Choroid plexus epithelial cell (primary cell): ENCODE data around the gene NTSR1.
A peak's percentile ranks its signal among the peaks of the same experiment; 100 is the strongest.

Experiments used
- DNase-seq: peaks from one replicate; pipeline ENCODE4 v3.0.0-alpha.2; 2010; ENCODE audit warnings: low read depth
- H3K4me3 ChIP-seq: 2 replicates; pipeline ENCODE4 v1.5.1; 2011; ENCODE audit warnings: low read depth, mild to moderate bottlenecking, control low read depth, low read length, moderate library complexity
- TF ChIP-seq, protein P1 (sequence below): conservative IDR thresholded peaks from 2 replicates; pipeline ENCODE4 v1.5.1; 2011; ENCODE audit warnings: low read depth, mild to moderate bottlenecking, control low read depth, inconsistent platforms, low read length, moderate library complexity

NTSR1 gene

DNA sequence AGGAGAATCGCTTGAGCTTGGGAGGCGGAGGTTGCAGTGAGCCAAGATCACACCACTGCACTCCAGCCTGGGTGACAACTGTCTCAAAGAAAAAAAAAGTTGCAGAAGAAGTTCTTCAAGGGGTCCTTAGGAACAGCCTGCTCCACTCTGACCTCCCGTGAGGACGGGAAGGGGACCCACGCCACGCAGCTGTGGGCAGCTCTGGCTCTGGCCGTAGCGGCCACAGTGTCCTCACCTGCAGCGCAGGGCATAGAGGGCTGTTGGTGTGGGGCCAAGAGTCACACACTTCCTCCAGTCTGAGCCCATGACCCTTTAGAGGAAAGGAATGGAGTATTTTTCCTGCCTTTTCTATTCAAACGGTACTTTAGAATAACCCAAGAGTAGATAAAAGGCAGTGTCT is 5.4 kb downstream of the NTSR1 start:
- TF ChIP-seq, protein P1, sequence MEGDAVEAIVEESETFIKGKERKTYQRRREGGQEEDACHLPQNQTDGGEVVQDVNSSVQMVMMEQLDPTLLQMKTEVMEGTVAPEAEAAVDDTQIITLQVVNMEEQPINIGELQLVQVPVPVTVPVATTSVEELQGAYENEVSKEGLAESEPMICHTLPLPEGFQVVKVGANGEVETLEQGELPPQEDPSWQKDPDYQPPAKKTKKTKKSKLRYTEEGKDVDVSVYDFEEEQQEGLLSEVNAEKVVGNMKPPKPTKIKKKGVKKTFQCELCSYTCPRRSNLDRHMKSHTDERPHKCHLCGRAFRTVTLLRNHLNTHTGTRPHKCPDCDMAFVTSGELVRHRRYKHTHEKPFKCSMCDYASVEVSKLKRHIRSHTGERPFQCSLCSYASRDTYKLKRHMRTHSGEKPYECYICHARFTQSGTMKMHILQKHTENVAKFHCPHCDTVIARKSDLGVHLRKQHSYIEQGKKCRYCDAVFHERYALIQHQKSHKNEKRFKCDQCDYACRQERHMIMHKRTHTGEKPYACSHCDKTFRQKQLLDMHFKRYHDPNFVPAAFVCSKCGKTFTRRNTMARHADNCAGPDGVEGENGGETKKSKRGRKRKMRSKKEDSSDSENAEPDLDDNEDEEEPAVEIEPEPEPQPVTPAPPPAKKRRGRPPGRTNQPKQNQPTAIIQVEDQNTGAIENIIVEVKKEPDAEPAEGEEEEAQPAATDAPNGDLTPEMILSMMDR, result no peak
- no peak for DNase-seq
- no peak overlapping the region for H3K4me3 ChIP-seq

DNA sequence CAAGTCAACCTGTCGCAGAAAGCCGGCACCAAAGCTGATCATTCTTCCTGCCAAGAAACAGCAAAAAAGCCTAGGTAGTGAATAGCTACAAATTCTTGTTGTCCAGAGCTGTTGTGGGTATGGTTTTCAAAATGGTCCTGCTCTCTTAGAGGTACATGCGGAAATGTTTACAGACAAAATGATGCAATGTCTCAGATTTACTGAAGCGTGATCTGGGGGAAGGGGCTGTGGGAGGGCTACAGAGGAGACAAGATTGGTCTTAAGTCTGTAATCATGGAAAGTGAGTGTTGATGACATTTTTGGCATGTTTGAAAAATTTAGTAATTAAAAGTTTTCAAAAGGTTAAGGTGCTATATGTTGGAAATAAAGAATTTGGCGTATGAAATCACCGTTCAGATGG is 6.2 kb downstream of the NTSR1 start:
- H3K4me3 ChIP-seq, result no peak overlapping the region
- TF ChIP-seq, protein P1, result no peak
- no peak for DNase-seq

DNA sequence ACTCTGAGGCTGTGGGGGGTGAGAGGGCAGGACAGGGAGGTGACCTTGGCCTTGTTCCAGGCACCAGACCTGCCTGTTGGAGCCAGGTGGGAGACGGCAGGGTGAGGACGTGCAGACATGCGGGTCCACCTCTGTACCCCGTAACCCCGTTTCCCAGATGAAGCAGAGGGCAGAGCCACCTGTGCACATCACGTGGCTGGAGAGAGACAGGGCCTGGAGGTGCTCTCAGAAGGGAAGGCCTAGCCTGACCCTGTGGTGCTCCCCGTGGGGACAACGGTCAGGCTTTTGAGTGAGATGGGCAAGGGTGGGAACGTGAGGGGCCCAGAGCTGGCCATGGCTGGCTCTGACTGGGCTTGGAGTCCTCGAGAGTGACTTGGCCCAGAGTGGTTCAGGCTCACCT is 6.6 kb downstream of the NTSR1 start:
- DNase-seq, result no peak
- TF ChIP-seq, protein P1, result no peak
- H3K4me3 ChIP-seq, result no peak overlapping the region

DNA sequence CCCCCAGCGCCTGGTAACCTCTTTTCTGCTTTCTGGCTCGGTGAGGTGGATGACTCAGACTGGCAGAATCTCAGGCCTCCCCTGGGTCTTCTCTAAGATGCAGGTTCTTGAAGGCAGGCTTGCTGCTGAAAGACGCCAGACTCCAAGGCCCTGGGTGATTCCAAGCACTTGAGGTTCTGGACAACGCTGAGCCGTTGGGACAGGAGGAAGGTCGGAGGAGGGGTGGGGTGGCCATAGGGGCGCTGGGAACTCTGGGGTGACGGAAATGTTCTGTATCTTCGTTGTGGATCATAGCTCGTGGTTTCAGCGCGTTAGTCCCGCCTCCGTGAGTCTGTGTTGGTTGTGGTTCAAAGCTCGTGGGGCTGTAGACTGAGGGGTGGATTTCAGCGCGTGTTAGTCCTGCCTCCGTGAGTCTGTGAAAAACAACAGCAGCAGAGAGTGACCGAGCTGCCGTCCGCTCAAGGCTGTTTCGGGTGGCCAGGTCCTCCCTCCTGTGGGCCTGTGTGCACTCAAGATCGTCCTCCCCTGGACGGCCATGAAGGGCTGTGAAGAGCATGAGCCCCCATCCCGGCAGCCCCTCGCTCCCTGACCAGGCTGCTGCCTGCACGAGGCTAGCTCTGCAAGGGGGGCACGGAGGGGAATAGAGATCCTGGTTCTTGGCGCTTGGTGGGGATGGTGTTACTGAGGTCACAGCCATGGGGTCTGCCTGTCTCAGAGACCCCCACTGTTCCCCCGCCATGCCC is 7.7 kb downstream of the NTSR1 start:
- TF ChIP-seq, protein P1, result no peak
- H3K4me3 ChIP-seq, result no peak overlapping the region
- DNase-seq, result peak; percentile 43

DNA sequence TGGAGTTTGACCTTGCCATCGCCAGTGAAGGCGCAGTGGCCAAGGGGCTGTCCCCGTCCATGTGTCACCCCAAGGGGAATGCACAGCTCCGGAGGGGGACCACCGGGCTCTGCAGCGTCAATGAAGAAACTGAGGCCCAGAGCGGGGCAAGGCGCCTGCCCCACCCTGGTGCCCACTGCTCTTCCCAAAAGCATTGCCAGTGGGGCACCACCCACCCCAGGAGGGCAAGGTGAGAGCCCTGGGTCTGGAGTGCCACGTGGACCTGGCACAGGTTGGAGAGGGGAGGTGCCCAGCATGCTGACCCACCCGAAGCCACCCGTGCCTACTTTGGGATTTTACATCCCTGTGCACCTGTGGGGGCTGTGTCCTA is 8.3 kb downstream of the NTSR1 start:
- no peak overlapping the region for H3K4me3 ChIP-seq
- DNase-seq, result no peak
- TF ChIP-seq, protein P1, result no peak

DNA sequence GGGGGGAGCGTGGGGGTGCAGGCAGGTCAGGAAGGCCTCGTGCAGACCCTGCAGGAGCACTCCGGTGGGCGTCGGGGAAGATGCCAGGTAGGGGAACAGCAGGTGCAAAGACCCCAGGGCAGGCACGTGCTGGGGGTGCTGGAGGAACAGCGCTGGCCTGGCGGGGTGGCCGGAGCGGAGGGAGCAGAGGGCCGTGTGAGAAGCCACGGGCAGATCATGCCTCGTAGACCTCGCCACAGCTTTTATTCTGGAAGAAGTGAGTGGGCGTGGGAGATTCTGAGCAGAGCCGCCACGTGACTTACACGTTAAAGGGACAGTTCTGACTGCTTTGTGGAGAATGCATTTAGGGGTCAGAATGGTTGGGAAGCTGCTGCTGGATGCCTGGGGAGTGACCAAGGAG is 9.3 kb downstream of the NTSR1 start:
- TF ChIP-seq, protein P1, result no peak
- no peak overlapping the region for H3K4me3 ChIP-seq
- no peak for DNase-seq

DNA sequence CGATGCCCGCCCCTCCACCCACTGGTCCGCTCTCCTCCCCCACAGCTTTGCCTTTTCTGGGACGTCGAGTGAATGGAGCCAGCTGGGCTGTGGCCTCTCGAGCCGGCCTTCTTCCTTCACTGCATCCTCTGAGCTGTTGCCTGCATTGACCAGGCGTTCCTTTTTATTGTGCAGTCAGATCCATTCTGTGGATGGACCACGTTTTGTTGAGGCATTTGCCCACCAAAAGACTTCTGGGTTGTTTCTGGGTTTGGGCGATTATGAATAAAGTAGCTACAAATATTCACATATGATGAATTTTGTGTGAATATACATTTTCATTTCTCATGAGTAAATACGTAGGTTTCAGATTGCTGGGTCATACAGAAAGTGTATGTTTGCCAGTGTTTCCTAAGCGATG is 9.9 kb downstream of the NTSR1 start:
- H3K4me3 ChIP-seq, result no peak overlapping the region
- TF ChIP-seq, protein P1, result no peak
- DNase-seq, result no peak
